ENCODE data around the gene ZC3H6. TPM values are rescaled to one million over a fixed set of nuclear protein-coding genes. Genes with fewer than 3 reads are reported as not detected.
A peak's percentile ranks its signal among the peaks of the same experiment; 100 is the strongest.
"Not testable (repeated sequence)": the region's sequence is repeated elsewhere in the genome, so short reads cannot be mapped to it uniquely, and the experiment has no call there.

ZC3H6 gene
- polyA plus RNA-seq, 1 donor from 2014 or later: 7.5 TPM

DNA sequence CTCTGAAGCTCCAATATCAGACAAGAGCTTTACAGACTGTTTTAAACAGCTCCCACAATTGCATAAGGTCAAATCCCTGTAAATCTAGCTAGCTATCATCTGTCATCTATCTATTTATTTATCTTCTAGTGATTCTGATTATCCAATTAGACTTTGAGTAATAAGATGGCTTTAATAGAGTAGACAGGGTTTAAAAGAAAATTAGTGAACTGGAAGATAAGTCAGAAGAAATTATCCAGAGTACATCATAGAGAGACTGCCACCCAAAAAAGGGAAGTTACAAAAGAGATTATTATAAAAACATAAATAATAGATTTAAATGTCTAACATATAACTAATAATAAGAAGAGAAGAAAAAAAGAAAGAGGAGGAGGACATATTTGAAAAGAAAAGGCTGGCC lies 12.5 kb upstream of the ZC3H6 start:
- H3K9me3 Mint-ChIP-seq: peaks cover 0 to under 1% (median 0%) of the 10 kb centered on the region in 3 donors
- no peaks in the 10 kb centered on the region for H3K36me3 Mint-ChIP-seq
- H3K27ac Mint-ChIP-seq: no peak overlapping the region
- peaks cover 4 to 5% (median 4%) of the 10 kb centered on the region in 3 donors for H3K4me1 Mint-ChIP-seq
- H3K27me3 Mint-ChIP-seq: no peaks in the 10 kb centered on the region
- no peak overlapping the region for H3K4me3 Mint-ChIP-seq

DNA sequence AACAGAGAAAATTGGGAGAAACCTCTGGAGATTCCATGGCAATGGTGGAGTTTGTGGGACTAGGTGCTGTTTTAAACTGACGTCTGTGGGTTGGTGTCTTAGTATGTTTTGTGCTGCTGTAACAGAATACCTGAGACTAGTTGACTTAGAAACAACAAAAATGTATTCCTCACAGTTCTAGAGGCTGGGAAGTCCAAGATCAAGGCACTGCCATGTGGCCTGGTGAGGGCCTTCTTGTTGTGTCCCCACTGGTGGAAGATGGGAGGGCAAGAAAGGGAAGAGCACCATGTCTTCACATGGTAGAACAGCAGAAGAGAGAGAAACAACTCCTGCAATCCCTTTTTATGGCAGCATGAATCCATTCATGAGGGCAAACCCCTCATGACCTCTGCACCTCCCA lies 6.8 kb upstream of the ZC3H6 start:
- Mint-ChIP-seq H3K9me3 (peaks cover 0 to 8% (median 2%) of the 10 kb centered on the region in 3 donors), H3K27ac (peak overlapping the region in 1 of 3 donors; percentile 21), H3K36me3 (no peaks in the 10 kb centered on the region), H3K4me3 (no peak overlapping the region), H3K27me3 (no peaks in the 10 kb centered on the region), H3K4me1 (peaks cover 0 to 6% (median 3%) of the 10 kb centered on the region in 3 donors)

DNA sequence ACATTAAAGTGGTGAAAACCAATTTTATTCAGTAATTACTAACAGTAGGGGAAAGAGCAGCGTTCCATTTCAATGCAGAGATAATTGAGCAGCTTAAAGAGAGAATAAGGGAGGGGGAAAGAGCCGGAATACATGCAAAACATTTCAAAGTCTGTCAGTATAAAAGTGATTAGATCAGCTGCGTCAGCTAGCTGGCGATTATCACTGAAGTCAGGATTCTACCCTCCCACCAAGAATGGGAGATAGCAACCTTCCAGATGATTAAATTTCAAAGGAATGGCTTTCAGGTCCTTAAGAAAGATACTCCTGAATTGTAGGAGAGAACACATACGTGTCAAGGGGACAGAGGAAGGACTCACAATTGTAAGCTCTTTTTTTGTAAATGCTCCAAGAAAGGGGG lies 2.7 kb upstream of the ZC3H6 start:
- H3K4me3 Mint-ChIP-seq: peak overlapping the region in 3 of 4 donors; percentile 27 to 83 (median 66)
- H3K4me1 Mint-ChIP-seq: peaks cover 6 to 24% (median 10%) of the 10 kb centered on the region in 3 donors
- no peaks in the 10 kb centered on the region for H3K27me3 Mint-ChIP-seq
- H3K36me3 Mint-ChIP-seq: no peaks in the 10 kb centered on the region
- H3K9me3 Mint-ChIP-seq: peaks cover 0 to 8% (median 2%) of the 10 kb centered on the region in 3 donors
- peak overlapping the region in 1 of 3 donors; percentile 87 for H3K27ac Mint-ChIP-seq

- Mint-ChIP-seq H3K4me1 (peaks cover 7 to 26% (median 12%) of the 10 kb centered on the region in 3 donors), H3K4me3 (peak overlapping the region in 2 of 4 donors; percentile 72 to 83), H3K27ac (peak overlapping the region; percentile 33 to 87 (median 65)), H3K9me3 (peaks cover 0 to 3% (median 2%) of the 10 kb centered on the region in 3 donors), H3K27me3 (no peaks in the 10 kb centered on the region), H3K36me3 (no peaks in the 10 kb centered on the region)
Observed at GRCh38 chr2:112273349-112273748, 2.0 kb upstream of the ZC3H6 start.

DNA sequence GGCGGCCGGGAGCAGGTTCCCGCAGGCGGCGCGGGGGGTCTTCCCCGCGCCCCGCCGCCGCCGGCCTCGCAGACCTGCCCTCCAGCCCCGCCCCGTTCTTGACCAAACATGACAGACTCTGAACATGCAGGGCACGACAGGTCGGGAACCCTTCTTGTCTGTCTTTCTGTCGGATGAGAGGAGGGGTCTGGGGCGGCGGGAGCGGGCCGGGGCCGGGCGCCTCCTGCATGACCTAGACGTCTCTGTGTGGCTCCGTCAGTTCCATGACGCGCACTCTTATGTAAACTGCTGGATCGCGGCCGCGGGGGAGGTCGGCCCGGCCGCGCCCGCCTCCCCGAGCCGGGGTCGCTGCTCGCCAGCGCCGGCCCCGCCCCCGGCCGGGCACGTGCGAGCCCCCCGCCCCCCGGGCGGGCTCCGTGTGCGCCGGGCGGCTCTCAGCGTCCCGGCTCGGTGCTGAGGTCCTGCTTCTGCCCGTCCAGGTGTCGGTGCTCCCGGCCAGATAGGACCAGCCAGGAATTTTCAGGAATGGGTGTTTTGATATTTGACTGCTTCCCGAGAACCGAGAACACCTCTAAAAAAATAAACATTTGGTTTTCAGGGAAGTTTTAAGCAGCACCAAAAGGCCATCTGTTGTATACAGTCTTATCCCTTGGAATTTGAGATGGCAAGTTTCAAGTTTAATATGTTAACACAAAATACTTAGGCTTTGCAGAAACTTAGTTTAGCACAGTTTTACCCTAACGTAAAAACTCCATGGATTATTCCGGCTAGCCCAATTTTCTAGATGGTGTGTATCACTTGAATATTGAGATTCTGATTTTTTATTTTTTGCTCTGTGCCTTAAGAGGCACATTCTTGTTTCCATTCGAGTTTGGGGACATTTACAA lies 733 bp downstream of the ZC3H6 start:
- peaks cover 9 to 33% (median 24%) of the 10 kb centered on the region in 3 donors for H3K4me1 Mint-ChIP-seq
- H3K27me3 Mint-ChIP-seq: no peaks in the 10 kb centered on the region
- no peaks in the 10 kb centered on the region for H3K36me3 Mint-ChIP-seq
- H3K9me3 Mint-ChIP-seq: no peaks in the 10 kb centered on the region
- peak overlapping the region; percentile 95 to 100 (median 96) for H3K4me3 Mint-ChIP-seq
- peak overlapping the region; percentile 99 to 100 (median 100) for H3K27ac Mint-ChIP-seq

- Mint-ChIP-seq H3K9me3 (no peaks in the 10 kb centered on the region), H3K36me3 (no peaks in the 10 kb centered on the region), H3K27ac (peak overlapping the region; percentile 59 to 100 (median 69)), H3K4me3 (peak overlapping the region in 2 of 4 donors; percentile 97 to 100), H3K4me1 (peaks cover 13 to 33% (median 29%) of the 10 kb centered on the region in 3 donors), H3K27me3 (no peaks in the 10 kb centered on the region)
Observed at GRCh38 chr2:112276954-112277353, 1.6 kb downstream of the ZC3H6 start.

GRCh38 chr2:112277596-112278220 lies 2.3 kb downstream of the ZC3H6 start:
- Mint-ChIP-seq H3K36me3 (no peaks in the 10 kb centered on the region), H3K27me3 (no peaks in the 10 kb centered on the region), H3K27ac (peak overlapping the region; percentile 31 to 69 (median 60)), H3K4me3 (peak overlapping the region in 2 of 4 donors; percentile 97 to 100), H3K4me1 (peaks cover 13 to 34% (median 29%) of the 10 kb centered on the region in 3 donors), H3K9me3 (no peaks in the 10 kb centered on the region)

- not testable (repeated sequence) for H3K36me3 Mint-ChIP-seq, H3K4me3 Mint-ChIP-seq, H3K9me3 Mint-ChIP-seq, H3K27ac Mint-ChIP-seq, H3K27me3 Mint-ChIP-seq
- peaks cover 11 to 24% (median 24%) of the 10 kb centered on the region in 3 donors for H3K4me1 Mint-ChIP-seq
Observed at GRCh38 chr2:112282066-112282465, 6.7 kb downstream of the ZC3H6 start.

GRCh38 chr2:112283535-112283934 lies 8.1 kb downstream of the ZC3H6 start:
- peaks cover 9 to 20% (median 19%) of the 10 kb centered on the region in 3 donors for H3K4me1 Mint-ChIP-seq
- H3K27ac Mint-ChIP-seq, H3K4me3 Mint-ChIP-seq, H3K9me3 Mint-ChIP-seq, H3K27me3 Mint-ChIP-seq, H3K36me3 Mint-ChIP-seq: not testable (repeated sequence)

GRCh38 chr2:112290088-112290487 lies 14.7 kb downstream of the ZC3H6 start:
- H3K9me3 Mint-ChIP-seq: no peaks in the 10 kb centered on the region
- H3K36me3 Mint-ChIP-seq: peaks cover 5% of the 10 kb centered on the region
- H3K27me3 Mint-ChIP-seq: no peaks in the 10 kb centered on the region
- H3K4me1 Mint-ChIP-seq: peaks cover 2 to 4% (median 4%) of the 10 kb centered on the region in 3 donors
- H3K4me3 Mint-ChIP-seq: no peak overlapping the region
- no peak overlapping the region for H3K27ac Mint-ChIP-seq

GRCh38 chr2:112290648-112291047 lies 15.3 kb downstream of the ZC3H6 start:
- H3K27me3 Mint-ChIP-seq: no peaks in the 10 kb centered on the region
- H3K36me3 Mint-ChIP-seq: peaks cover 5% of the 10 kb centered on the region
- no peak overlapping the region for H3K4me3 Mint-ChIP-seq
- no peak overlapping the region for H3K27ac Mint-ChIP-seq
- no peaks in the 10 kb centered on the region for H3K9me3 Mint-ChIP-seq
- H3K4me1 Mint-ChIP-seq: peaks cover 2 to 4% (median 4%) of the 10 kb centered on the region in 3 donors

- Mint-ChIP-seq H3K36me3 (peaks cover 5% of the 10 kb centered on the region), H3K9me3 (no peaks in the 10 kb centered on the region), H3K4me1 (peaks cover 0 to 4% (median 0%) of the 10 kb centered on the region in 3 donors), H3K4me3 (no peak overlapping the region), H3K27me3 (no peaks in the 10 kb centered on the region), H3K27ac (no peak overlapping the region)
Observed at GRCh38 chr2:112293636-112294401, 18.4 kb downstream of the ZC3H6 start.

DNA sequence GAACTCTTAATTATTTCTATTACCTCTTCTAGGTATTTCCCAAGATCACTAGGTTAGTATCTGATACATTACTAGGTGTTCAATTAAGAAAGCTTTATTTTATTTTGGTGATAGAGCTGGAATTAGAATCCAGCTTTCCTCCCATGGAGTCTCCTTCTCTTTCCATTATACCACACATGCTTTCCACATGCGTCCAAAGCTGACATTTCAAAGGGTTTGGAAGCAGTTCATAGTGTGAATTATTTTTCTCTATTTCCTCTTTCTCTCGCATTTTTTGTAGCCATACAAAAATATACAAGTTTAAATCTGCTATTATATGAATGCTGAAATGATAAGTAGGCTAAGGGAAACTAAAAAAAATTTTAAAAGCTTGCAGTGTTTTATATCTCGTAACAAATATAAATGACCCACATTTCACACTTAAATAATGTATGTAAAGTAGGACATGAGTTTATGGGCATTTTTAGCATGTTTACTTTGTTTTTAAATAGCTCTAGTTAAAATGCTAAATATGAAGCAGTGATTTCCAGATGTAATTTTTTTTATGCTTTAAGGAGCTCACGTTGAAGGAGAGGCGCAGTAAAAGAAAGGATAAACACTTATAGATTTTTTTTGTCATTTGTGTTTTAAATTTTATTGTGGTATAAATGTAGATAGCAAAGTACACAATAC lies 20.1 kb downstream of the ZC3H6 start:
- peaks cover 4% of the 10 kb centered on the region for H3K36me3 Mint-ChIP-seq
- no peak overlapping the region for H3K27ac Mint-ChIP-seq
- no peaks in the 10 kb centered on the region for H3K4me1 Mint-ChIP-seq
- H3K9me3 Mint-ChIP-seq: no peaks in the 10 kb centered on the region
- no peak overlapping the region for H3K4me3 Mint-ChIP-seq
- H3K27me3 Mint-ChIP-seq: no peaks in the 10 kb centered on the region

DNA sequence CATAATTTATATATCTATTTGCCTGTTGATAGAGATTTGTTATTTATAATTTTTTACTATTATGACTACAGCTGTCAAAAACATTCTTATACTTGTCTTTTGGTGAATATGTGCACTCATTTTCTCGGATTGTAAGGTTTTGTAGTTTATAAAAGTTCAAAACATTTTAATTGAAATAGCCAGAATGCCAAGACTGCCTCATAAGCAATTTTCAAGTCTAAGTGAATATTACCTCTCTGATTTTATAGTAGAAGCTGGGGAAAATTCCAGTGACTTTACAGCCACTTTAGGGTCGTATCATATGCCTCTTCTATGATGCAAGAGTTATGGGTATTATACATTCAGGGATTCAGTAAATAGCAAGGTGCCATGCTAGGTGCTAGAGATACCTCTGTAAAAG lies 21.0 kb downstream of the ZC3H6 start:
- H3K27ac Mint-ChIP-seq: no peak overlapping the region
- peaks cover 8% of the 10 kb centered on the region for H3K36me3 Mint-ChIP-seq
- H3K4me1 Mint-ChIP-seq: peaks cover 0 to 2% (median 0%) of the 10 kb centered on the region in 3 donors
- no peaks in the 10 kb centered on the region for H3K27me3 Mint-ChIP-seq
- H3K4me3 Mint-ChIP-seq: no peak overlapping the region
- H3K9me3 Mint-ChIP-seq: no peaks in the 10 kb centered on the region
